SK-N-SH treated with all-trans-retinoic acid at 6 μM for 48 hours (cell line): ENCODE measurements around the gene REM2.

Source experiments
- ISL1 ChIP-seq: fragments of 250-450 bp; sonication (Bioruptor Pico); IDR thresholded peaks from 2 replicates; pipeline ENCODE4 v2.1.2; 2022; ENCODE audit warnings: mild to moderate bottlenecking, moderate library complexity
- ZNF565 ChIP-seq: fragments of 450-650 bp; formaldehyde crosslinking; conservative IDR thresholded peaks from 2 replicates; pipeline ENCODE4 v1.5.0; 2020; ENCODE audit warnings: low read depth, mild to moderate bottlenecking, moderate library complexity
- ZNF70 ChIP-seq: fragments of 450-650 bp; formaldehyde crosslinking; IDR thresholded peaks from 2 replicates; pipeline ENCODE4 v1.5.0; 2020; ENCODE audit warnings: mild to moderate bottlenecking, moderate library complexity

GRCh38 chr14:22906073-22906472 is 23.1 kb downstream of the REM2 start:
- TF ChIP-seq ISL1 (CRISPR knock-in tag), result no peak
- no peak for TF ChIP-seq ZNF70 (CRISPR knock-in tag)
- no peak for TF ChIP-seq ZNF565
